DOHH2 (cell line): ENCODE measurements around the gene BUD13.

Experiments
- H3F3A ChIP-seq: fragments of 200-600 bp; sonication (generic), shearing (Covaris generic); 2 replicates; pipeline ENCODE4 v1.6.0; 2016; ENCODE audit warnings: antibody characterized with exemption, mild to moderate bottlenecking; ENCODE audit not compliant: control insufficient read depth, insufficient read depth
- H3K27ac ChIP-seq: fragments of 200-600 bp; sonication (generic); 2 replicates; pipeline ENCODE4 v1.5.1; 2014; ENCODE audit warnings: low read depth, mild to moderate bottlenecking, low read length, moderate library complexity
- H3K27me3 ChIP-seq: fragments of 200-600 bp; sonication (generic); 2 replicates; pipeline ENCODE4 v1.6.1; 2014; ENCODE audit warnings: mild to moderate bottlenecking, low read length, mixed read lengths; ENCODE audit not compliant: control insufficient read depth
- H3K36me3 ChIP-seq: fragments of 200-600 bp; sonication (generic); 2 replicates; pipeline ENCODE4 v1.6.1; 2014; ENCODE audit warnings: mild to moderate bottlenecking, low read length, moderate library complexity, mixed read lengths; ENCODE audit not compliant: control insufficient read depth
- H3K4me1 ChIP-seq: fragments of 200-600 bp; sonication (generic); 2 replicates; pipeline ENCODE4 v1.6.1; 2014; ENCODE audit warnings: mild to moderate bottlenecking, low read length, mixed read lengths; ENCODE audit not compliant: control insufficient read depth
- H3K4me2 ChIP-seq: fragments of 200-600 bp; sonication (generic); 2 replicates; pipeline ENCODE4 v1.6.0; 2014; ENCODE audit warnings: mild to moderate bottlenecking, low read length, moderate library complexity
- H3K4me3 ChIP-seq: fragments of 200-600 bp; sonication (generic); 2 replicates; pipeline ENCODE4 v1.5.1; 2014; ENCODE audit warnings: mild to moderate bottlenecking, low read length, mixed read lengths
- H3K79me2 ChIP-seq: fragments of 200-600 bp; sonication (generic); 2 replicates; pipeline ENCODE4 v1.6.1; 2014; ENCODE audit warnings: mild to moderate bottlenecking, low read length, mixed read lengths; ENCODE audit not compliant: control insufficient read depth
- H3K9me2 ChIP-seq: fragments of 200-600 bp; sonication (generic); replicated peaks from 2 replicates; pipeline ENCODE4 v1.6.1; 2014; ENCODE audit warnings: mild to moderate bottlenecking, low read length, mixed read lengths; ENCODE audit not compliant: control insufficient read depth
- H3K9me3 ChIP-seq: fragments of 200-600 bp; sonication (generic); 2 replicates; pipeline ENCODE4 v1.6.1; 2014; ENCODE audit warnings: antibody characterized with exemption, low read length, mixed read lengths; ENCODE audit not compliant: control insufficient read depth, insufficient read depth
- H4K20me1 ChIP-seq: fragments of 200-600 bp; sonication (generic); 2 replicates; pipeline ENCODE4 v1.6.0; 2014; ENCODE audit warnings: low read depth, mild to moderate bottlenecking, antibody characterized with exemption, low read length, moderate library complexity; ENCODE audit not compliant: control insufficient read depth, insufficient read depth
- CTCF ChIP-seq: fragments of 200-600 bp; sonication (generic); IDR thresholded peaks from one replicate; pipeline ENCODE4 v1.5.1; 2014; ENCODE audit warnings: antibody characterized with exemption, mild to moderate bottlenecking, low read depth, low read length; ENCODE audit not compliant: poor library complexity, severe bottlenecking
- EZH2phosphoT487 ChIP-seq: fragments of 200-600 bp; sonication (generic); IDR thresholded peaks from 2 replicates; pipeline ENCODE4 v1.6.1; 2017; ENCODE audit warnings: borderline replicate concordance, mild to moderate bottlenecking, antibody characterized with exemption, low read length, moderate library complexity, mixed read lengths

BUD13 gene

GRCh38 chr11:116794851-116795250 lies 22.1 kb upstream of the BUD13 start:
- Histone ChIP-seq H3K9me2 (no peaks in the 10 kb centered on the region), H3F3A (no peaks in the 10 kb centered on the region), H4K20me1 (no peaks in the 10 kb centered on the region), H3K27ac (no peak overlapping the region), H3K4me3 (no peak overlapping the region), H3K9me3 (no peaks in the 10 kb centered on the region), H3K4me2 (no peak overlapping the region), H3K27me3 (peaks cover 10% of the 10 kb centered on the region; the same call in 1 of the 2 replicates), H3K79me2 (no peaks in the 10 kb centered on the region), H3K36me3 (no peaks in the 10 kb centered on the region), H3K4me1 (no peaks in the 10 kb centered on the region)
- no peak for TF ChIP-seq EZH2phosphoT487
- no peak for TF ChIP-seq CTCF

GRCh38 chr11:116793772-116794097 lies 20.9 kb upstream of the BUD13 start:
- Histone ChIP-seq H3K9me2 (no peaks in the 10 kb centered on the region), H3K36me3 (no peaks in the 10 kb centered on the region), H3K4me3 (no peak overlapping the region), H3K9me3 (no peaks in the 10 kb centered on the region), H3K4me1 (peaks cover 2% of the 10 kb centered on the region), H3K79me2 (no peaks in the 10 kb centered on the region), H3F3A (no peaks in the 10 kb centered on the region), H3K27me3 (peaks cover 2% of the 10 kb centered on the region; the same call in 1 of the 2 replicates), H3K4me2 (no peak overlapping the region), H4K20me1 (no peaks in the 10 kb centered on the region), H3K27ac (no peak overlapping the region)
- TF ChIP-seq EZH2phosphoT487 = no peak
- no peak for TF ChIP-seq CTCF

- TF ChIP-seq CTCF = no peak
- no peak for TF ChIP-seq EZH2phosphoT487
- H3F3A ChIP-seq = no peaks in the 10 kb centered on the region
- H3K4me3 ChIP-seq = no peak overlapping the region
Measured at GRCh38 chr11:116792869-116793771, 20.3 kb upstream of the BUD13 start.

More at GRCh38 chr11:116792869-116793771, 20.3 kb upstream of the BUD13 start:
- H3K4me1 ChIP-seq = peaks cover 8% of the 10 kb centered on the region
- no peaks in the 10 kb centered on the region for H3K79me2 ChIP-seq
- H3K36me3 ChIP-seq = no peaks in the 10 kb centered on the region
- no peak overlapping the region for H3K27ac ChIP-seq
- H3K9me2 ChIP-seq = no peaks in the 10 kb centered on the region
- no peaks in the 10 kb centered on the region for H3K27me3 ChIP-seq
- H4K20me1 ChIP-seq = no peaks in the 10 kb centered on the region
- H3K4me2 ChIP-seq = no peak overlapping the region
- no peaks in the 10 kb centered on the region for H3K9me3 ChIP-seq
